Body of pancreas (tissue), 4 donors: ENCODE data around the gene RPP30.

ENCODE experiments used
- POLR2A ChIP-seq, 3 donors: fragments of 450-650 bp; IDR thresholded peaks; one replicate each; pipeline ENCODE4 v1.6.1; 2016; ENCODE audit warnings: antibody characterized with exemption in 3 of 3, mild to moderate bottlenecking in 2 of 3
- TF ChIP-seq, protein P1 (sequence below), 7 experiments: fragments of 450-650 bp in 4 of 7; fragments of 200-600 bp in 3 of 7; sonication (generic) in 3 of 7; IDR thresholded peaks; one replicate each; pipeline ENCODE4 v1.5.1; 2016 to 2019; ENCODE audit warnings: antibody characterized with exemption in 7 of 7

DNA sequence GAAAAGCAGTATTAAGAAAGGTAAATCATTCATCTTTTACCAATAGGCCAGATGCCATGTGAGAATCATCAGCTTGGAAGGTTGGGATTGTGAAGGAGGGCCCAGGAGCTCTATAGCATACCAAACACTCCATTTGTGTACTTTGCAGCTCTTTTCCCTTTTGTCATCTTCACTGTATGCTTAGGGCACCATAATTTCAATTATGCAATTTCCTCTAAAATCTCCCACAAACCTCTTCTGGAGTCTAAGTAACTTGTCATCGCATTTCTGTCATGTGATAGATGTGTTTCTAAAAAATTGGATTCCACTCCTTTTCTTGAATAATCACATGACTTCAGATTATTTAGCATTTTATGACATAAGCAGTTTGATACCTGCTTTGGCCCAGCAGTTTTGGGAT lies 17.9 kb downstream of the RPP30 start:
- TF ChIP-seq, protein P1, sequence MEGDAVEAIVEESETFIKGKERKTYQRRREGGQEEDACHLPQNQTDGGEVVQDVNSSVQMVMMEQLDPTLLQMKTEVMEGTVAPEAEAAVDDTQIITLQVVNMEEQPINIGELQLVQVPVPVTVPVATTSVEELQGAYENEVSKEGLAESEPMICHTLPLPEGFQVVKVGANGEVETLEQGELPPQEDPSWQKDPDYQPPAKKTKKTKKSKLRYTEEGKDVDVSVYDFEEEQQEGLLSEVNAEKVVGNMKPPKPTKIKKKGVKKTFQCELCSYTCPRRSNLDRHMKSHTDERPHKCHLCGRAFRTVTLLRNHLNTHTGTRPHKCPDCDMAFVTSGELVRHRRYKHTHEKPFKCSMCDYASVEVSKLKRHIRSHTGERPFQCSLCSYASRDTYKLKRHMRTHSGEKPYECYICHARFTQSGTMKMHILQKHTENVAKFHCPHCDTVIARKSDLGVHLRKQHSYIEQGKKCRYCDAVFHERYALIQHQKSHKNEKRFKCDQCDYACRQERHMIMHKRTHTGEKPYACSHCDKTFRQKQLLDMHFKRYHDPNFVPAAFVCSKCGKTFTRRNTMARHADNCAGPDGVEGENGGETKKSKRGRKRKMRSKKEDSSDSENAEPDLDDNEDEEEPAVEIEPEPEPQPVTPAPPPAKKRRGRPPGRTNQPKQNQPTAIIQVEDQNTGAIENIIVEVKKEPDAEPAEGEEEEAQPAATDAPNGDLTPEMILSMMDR (IDR thresholded peaks at IDR 0.05), result no peak
- TF ChIP-seq POLR2A (IDR thresholded peaks at IDR 0.05), result no peak
